ENCODE measurements around the gene PLD6.
"Not testable (repeated sequence)": the region's sequence is repeated elsewhere in the genome, so short reads cannot be mapped to it uniquely, and the experiment has no call there.

Gene PLD6

DNA sequence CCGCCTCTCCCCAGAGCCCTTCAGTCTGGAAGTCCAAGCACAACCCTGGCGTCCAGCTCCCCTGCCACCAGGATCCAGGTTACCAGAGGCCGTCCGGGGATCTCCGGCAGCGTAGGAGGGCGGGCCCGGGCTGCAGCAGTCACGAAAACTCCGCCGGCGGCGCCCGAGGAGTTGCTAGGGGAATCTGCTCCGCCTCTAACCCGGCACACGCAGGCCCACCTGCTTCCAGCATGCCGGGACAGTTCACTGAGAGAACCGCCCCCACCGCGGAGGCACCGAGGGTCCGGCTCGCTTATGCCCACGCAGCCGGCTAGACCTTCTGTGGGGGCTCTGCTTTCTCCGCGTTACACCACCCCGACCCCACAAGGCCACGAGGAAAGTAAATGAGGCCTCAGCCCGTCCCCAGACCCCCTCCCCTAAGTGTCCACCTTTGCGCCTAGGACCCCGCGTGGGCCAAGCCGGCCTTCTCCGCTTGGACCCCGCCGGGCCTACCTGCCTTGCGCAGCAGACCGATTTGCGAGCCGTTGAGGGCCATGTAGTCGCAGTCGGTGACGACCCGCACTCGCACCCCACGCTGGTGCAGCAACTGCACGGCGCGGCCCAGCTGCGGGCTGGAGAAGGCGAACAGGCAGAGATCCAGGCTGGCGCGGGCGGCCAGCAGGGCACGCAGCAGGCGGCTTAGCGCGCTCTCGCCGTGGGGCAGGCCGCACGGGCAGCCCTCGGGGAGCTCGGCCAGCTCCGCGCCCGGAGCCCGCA is 587 bp downstream of the PLD6 start:
- Histone ChIP-seq H3K27me3 (ENCODE audit: control insufficient read depth, insufficient read depth, low read length) (no peaks in the 10 kb centered on the region), H3K4me3 (ENCODE audit: low read length) (peak overlapping the region; percentile 76), H3K36me3 (ENCODE audit: insufficient read depth, low read length) (no peaks in the 10 kb centered on the region), H3K4me1 (ENCODE audit: control insufficient read depth, insufficient read depth, low read length) (peaks cover 37% of the 10 kb centered on the region), H3K9ac (ENCODE audit: low read depth, low read length) (peak overlapping the region; percentile 80), H3K9me3 (replicated peaks; ENCODE audit: low read length) (no peaks in the 10 kb centered on the region), H3K4me2 (ENCODE audit: low read length) (peak overlapping the region; percentile 98)

DNA sequence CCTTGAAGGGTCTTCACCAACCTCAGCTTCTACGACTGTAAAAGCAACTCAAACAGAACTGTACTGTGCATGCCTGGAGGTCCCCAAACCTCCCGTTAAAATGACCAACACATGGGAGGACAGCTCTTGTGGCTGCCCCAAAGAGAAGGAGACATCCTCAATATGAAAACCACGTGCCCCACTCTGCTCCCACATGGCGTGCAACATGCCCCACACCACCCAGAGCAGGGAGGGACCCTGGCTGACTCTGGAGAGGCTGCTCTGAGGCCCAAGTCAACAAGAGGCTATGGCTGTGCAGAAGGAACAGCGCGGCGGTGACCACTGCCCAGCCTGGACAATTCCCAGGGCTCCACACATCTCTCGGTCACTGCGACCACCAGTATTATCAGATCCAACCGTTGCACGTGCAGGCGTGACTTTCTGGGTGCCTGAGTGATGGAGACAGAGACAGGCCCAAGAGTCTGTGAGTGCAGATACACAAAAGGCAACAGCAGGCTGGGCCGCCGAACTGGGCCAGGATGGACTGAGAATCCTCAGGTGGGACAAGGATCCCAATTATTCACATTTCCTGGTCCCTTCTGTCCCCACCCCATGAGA is 1.4 kb downstream of the PLD6 start:
- peak overlapping the region; percentile 76 for H3K4me3 ChIP-seq (ENCODE audit: low read length)
- H3K36me3 ChIP-seq (ENCODE audit: insufficient read depth, low read length): no peaks in the 10 kb centered on the region
- H3K4me1 ChIP-seq (ENCODE audit: control insufficient read depth, insufficient read depth, low read length): peaks cover 37% of the 10 kb centered on the region
- peak overlapping the region; percentile 98 for H3K4me2 ChIP-seq (ENCODE audit: low read length)
- H3K27me3 ChIP-seq (ENCODE audit: control insufficient read depth, insufficient read depth, low read length): no peaks in the 10 kb centered on the region
- peak overlapping the region; percentile 80 for H3K9ac ChIP-seq (ENCODE audit: low read depth, low read length)
- no peaks in the 10 kb centered on the region for H3K9me3 ChIP-seq (replicated peaks; ENCODE audit: low read length)

DNA sequence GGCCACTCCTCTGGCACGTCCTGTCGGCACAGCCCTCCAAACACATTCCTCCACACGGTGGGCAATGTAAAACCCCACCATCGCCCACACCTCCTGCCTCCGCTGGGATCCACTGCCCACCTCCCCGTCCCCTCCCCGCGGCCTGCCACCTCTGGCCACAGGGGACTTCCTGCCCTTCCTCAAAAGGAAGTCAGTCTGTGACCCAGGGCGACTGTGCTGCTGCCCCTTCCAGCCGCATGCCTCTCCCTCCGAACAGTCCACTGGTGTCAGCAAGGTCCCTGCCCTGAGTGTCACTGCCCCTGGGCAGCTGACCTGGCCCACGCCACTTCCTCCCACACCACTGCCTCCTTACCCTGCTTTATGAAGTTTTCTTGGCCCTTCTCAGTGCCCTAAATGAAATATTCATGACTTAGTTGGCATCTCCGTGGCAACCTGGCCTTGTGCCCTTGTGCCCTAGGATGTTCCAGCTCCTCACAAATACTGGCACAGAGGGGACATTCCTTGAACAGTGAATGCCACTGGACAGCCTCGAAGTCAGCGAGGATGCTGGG is 2.0 kb downstream of the PLD6 start:
- Histone ChIP-seq H3K9me3 (replicated peaks; ENCODE audit: low read length) (no peaks in the 10 kb centered on the region), H3K9ac (ENCODE audit: low read depth, low read length) (no peak overlapping the region), H3K36me3 (ENCODE audit: insufficient read depth, low read length) (no peaks in the 10 kb centered on the region), H3K4me3 (ENCODE audit: low read length) (peak overlapping the region; percentile 76), H3K4me2 (ENCODE audit: low read length) (peak overlapping the region; percentile 98), H3K4me1 (ENCODE audit: control insufficient read depth, insufficient read depth, low read length) (peaks cover 37% of the 10 kb centered on the region), H3K27me3 (ENCODE audit: control insufficient read depth, insufficient read depth, low read length) (no peaks in the 10 kb centered on the region)

DNA sequence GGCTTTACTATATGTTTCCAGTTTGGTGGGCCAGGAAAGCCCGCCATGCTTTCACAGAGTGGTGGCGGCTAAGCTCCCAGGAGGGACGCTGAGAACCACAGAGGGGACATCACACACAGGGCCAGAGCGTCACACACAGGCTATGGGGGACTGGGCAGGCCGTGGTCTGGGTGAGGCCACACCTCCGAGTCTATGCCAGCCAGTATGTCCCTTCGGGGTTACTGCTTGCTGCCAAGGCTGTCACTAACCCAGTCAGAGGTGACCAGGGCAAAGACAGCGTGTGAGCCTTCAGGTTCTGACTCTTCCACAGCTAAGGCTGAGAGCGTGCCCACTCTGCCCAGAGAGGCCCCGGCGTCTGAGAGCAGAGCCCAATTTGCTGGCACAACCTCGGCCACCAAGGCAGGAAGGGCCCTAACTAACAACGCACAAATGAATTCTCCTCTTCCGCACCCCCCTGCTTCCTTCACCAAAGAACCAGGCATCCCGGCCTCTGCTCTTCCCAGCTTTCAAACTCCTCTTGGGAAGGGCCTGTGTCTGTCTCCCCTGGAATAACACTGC is 2.9 kb downstream of the PLD6 start:
- peaks cover 37% of the 10 kb centered on the region for H3K4me1 ChIP-seq (ENCODE audit: control insufficient read depth, insufficient read depth, low read length)
- H3K36me3 ChIP-seq (ENCODE audit: insufficient read depth, low read length): no peaks in the 10 kb centered on the region
- H3K9me3 ChIP-seq (replicated peaks; ENCODE audit: low read length): no peaks in the 10 kb centered on the region
- no peak overlapping the region for H3K4me2 ChIP-seq (ENCODE audit: low read length)
- no peak overlapping the region for H3K9ac ChIP-seq (ENCODE audit: low read depth, low read length)
- no peaks in the 10 kb centered on the region for H3K27me3 ChIP-seq (ENCODE audit: control insufficient read depth, insufficient read depth, low read length)
- H3K4me3 ChIP-seq (ENCODE audit: low read length): no peak overlapping the region

DNA sequence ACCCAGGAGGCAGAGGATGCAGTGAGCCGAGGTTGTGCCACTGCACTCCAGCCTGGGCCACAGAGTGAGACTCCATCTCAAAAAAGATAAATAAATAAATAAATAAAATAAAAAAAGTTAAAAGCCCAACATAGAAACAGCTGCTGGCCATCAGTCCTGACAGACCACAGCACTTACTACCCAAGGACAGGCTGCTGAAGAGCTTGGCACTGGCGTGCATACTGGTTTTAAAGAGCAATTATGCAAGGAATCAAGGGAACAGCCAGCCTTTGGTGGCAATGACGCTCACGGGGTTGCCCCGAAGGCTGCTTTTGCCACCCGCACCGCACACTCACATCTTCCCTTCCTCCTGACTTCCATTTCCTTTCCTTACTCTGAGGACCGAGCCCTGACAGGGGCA is 4.2 kb downstream of the PLD6 start:
- peaks cover 32% of the 10 kb centered on the region for H3K4me1 ChIP-seq (ENCODE audit: control insufficient read depth, insufficient read depth, low read length)
- no peak overlapping the region for H3K4me2 ChIP-seq (ENCODE audit: low read length)
- H3K27me3 ChIP-seq (ENCODE audit: control insufficient read depth, insufficient read depth, low read length): no peaks in the 10 kb centered on the region
- H3K4me3 ChIP-seq (ENCODE audit: low read length): no peak overlapping the region
- H3K36me3 ChIP-seq (ENCODE audit: insufficient read depth, low read length): no peaks in the 10 kb centered on the region
- H3K9me3 ChIP-seq (replicated peaks; ENCODE audit: low read length): no peaks in the 10 kb centered on the region
- no peak overlapping the region for H3K9ac ChIP-seq (ENCODE audit: low read depth, low read length)

DNA sequence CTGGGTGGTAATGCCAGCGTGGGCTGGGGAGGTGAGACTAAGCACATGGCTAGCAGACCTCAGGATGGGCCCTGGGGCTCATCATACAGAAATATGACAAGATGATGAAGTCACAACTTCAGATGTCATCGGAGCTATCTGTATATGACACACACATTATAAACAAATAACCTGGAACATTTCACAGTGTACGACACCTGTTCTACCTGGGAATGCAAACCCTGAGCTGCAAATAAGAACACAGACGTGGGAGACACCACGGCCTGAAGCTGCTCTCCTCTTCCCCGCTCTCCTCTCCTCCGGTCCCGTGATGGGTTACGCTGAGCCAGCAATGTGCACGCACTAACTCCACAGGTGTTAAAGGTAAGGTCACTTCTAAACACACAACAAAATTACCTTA is 4.9 kb downstream of the PLD6 start:
- Histone ChIP-seq H3K9ac (ENCODE audit: low read depth, low read length) (no peak overlapping the region), H3K27me3 (ENCODE audit: control insufficient read depth, insufficient read depth, low read length) (no peaks in the 10 kb centered on the region), H3K36me3 (ENCODE audit: insufficient read depth, low read length) (no peaks in the 10 kb centered on the region), H3K4me3 (ENCODE audit: low read length) (no peak overlapping the region), H3K4me1 (ENCODE audit: control insufficient read depth, insufficient read depth, low read length) (peaks cover 26% of the 10 kb centered on the region), H3K9me3 (replicated peaks; ENCODE audit: low read length) (no peaks in the 10 kb centered on the region), H3K4me2 (ENCODE audit: low read length) (no peak overlapping the region)

DNA sequence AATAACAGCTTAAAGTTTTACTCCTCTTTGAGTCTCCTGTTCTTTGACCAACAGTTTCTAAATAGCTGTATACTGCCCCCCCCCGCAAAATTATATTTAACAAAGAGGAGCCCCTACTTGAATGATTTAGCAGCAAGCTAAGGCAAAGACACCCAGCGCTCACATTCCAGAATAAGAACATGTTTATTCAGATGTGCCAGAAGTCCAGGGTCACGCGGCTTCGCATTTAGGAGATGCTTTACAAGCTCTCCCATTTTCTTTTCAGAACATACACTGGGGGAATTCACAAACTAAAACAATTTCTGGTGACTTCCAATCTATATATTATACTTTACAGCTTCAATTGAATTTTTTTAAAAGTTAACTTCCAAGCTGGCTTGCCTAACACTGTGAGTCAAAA is 5.3 kb downstream of the PLD6 start:
- Histone ChIP-seq H3K9ac (ENCODE audit: low read depth, low read length) (no peak overlapping the region), H3K9me3 (replicated peaks; ENCODE audit: low read length) (no peaks in the 10 kb centered on the region), H3K27me3 (ENCODE audit: control insufficient read depth, insufficient read depth, low read length) (no peaks in the 10 kb centered on the region), H3K36me3 (ENCODE audit: insufficient read depth, low read length) (no peaks in the 10 kb centered on the region), H3K4me1 (ENCODE audit: control insufficient read depth, insufficient read depth, low read length) (peaks cover 22% of the 10 kb centered on the region), H3K4me2 (ENCODE audit: low read length) (no peak overlapping the region), H3K4me3 (ENCODE audit: low read length) (no peak overlapping the region)

DNA sequence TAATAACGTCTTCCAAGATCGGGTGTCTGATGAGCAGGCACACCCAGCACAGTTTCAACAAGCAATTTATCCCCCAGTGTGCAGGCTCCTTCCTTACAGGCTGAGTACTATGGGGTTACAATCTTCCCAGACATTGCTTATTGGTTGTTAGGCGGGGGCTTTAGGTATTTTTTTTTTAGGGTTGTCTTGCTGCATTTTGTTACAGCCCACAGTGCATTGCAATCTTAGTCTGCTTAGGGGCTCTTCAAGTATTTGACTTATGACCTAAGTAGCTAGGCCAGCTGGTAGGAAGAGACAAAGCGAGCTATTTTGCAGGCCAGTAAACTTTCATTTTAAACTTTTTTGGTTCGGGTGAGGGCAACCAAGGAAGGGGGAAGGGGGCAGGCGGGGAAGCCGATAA is 5.8 kb downstream of the PLD6 start:
- Histone ChIP-seq H3K4me2 (ENCODE audit: low read length) (no peak overlapping the region), H3K9ac (ENCODE audit: low read depth, low read length) (no peak overlapping the region), H3K4me3 (ENCODE audit: low read length) (no peak overlapping the region), H3K36me3 (ENCODE audit: insufficient read depth, low read length) (no peaks in the 10 kb centered on the region), H3K27me3 (ENCODE audit: control insufficient read depth, insufficient read depth, low read length) (no peaks in the 10 kb centered on the region), H3K9me3 (replicated peaks; ENCODE audit: low read length) (no peaks in the 10 kb centered on the region), H3K4me1 (ENCODE audit: control insufficient read depth, insufficient read depth, low read length) (peaks cover 17% of the 10 kb centered on the region)

DNA sequence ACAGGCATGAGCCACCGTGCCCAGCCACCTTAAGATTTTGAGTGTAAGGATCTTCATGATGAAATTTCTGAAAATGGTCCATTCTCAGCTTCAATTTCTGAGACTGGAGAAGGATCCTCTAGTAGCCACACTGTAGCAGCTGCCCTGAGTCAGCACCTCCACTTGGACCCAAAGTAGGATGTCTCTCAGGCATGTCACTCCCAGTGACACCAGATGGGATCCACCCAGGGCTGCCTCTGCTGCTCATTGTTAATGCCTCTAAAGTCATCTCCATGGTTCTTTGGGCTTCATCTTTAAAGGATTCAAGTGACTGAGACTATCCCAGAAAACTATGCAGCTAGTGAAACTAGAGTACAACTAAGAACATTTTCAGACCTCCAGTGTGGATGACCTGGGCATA is 7.9 kb downstream of the PLD6 start:
- no peak overlapping the region for H3K9ac ChIP-seq (ENCODE audit: low read depth, low read length)
- H3K4me2 ChIP-seq (ENCODE audit: low read length): no peak overlapping the region
- H3K9me3 ChIP-seq (replicated peaks; ENCODE audit: low read length): no peaks in the 10 kb centered on the region
- H3K27me3 ChIP-seq (ENCODE audit: control insufficient read depth, insufficient read depth, low read length): no peaks in the 10 kb centered on the region
- H3K36me3 ChIP-seq (ENCODE audit: insufficient read depth, low read length): no peaks in the 10 kb centered on the region
- no peaks in the 10 kb centered on the region for H3K4me1 ChIP-seq (ENCODE audit: control insufficient read depth, insufficient read depth, low read length)
- no peak overlapping the region for H3K4me3 ChIP-seq (ENCODE audit: low read length)

DNA sequence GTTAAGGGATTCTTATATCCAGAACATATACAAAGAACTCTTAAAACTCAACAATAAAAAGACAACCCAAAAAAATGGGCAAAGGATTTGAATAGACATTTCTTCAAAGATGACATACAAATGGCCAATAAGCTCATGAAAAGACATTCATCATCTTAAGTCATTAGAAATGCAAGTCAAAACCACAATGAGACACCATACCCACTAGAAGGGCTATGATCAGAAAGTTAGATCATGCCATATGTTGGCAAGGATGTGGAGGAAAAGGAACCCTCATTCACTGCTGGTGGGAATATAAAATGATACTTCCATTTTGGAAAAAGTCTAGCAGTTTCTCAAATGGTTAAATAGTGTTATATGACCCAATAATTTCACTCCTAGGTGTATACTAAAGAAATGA is 9.4 kb downstream of the PLD6 start:
- Histone ChIP-seq H3K27me3 (ENCODE audit: control insufficient read depth, insufficient read depth, low read length) (no peaks in the 10 kb centered on the region), H3K4me3 (ENCODE audit: low read length) (no peak overlapping the region), H3K4me1 (ENCODE audit: control insufficient read depth, insufficient read depth, low read length) (peaks cover 5% of the 10 kb centered on the region), H3K36me3 (ENCODE audit: insufficient read depth, low read length) (peaks cover 3% of the 10 kb centered on the region), H3K4me2 (ENCODE audit: low read length) (no peak overlapping the region), H3K9me3 (replicated peaks; ENCODE audit: low read length) (no peaks in the 10 kb centered on the region), H3K9ac (ENCODE audit: low read depth, low read length) (no peak overlapping the region)

DNA sequence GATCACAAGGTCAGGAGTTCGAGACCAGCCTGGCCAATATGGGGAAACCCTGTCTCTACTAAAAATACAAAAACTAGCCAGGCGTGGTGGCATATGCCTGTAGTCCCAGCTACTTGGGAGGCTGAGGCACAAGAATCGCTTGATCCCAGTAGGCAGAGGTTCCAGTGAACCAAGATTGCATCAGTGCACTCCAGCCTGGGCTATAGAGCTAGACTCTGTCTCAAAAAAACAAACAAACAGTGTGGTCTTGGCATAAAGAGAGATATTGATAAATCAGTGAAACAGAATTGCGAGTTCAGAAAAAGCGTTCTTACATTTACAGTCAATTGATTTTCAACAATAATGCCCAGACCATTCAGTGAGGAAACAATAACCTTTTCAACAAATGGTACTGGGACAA is 10.7 kb downstream of the PLD6 start:
- not testable (repeated sequence) for H3K27me3 ChIP-seq (ENCODE audit: control insufficient read depth, insufficient read depth, low read length); H3K9ac ChIP-seq (ENCODE audit: low read depth, low read length)

More for the DNA sequence above, 10.7 kb downstream of the PLD6 start:
- H3K9me3 ChIP-seq (replicated peaks; ENCODE audit: low read length); H3K4me2 ChIP-seq (ENCODE audit: low read length); H3K36me3 ChIP-seq (ENCODE audit: insufficient read depth, low read length); H3K4me3 ChIP-seq (ENCODE audit: low read length): not testable (repeated sequence)
- peaks cover 18% of the 10 kb centered on the region for H3K4me1 ChIP-seq (ENCODE audit: control insufficient read depth, insufficient read depth, low read length)

All from skeletal muscle satellite cell (primary cell).